Activated CD8-positive, alpha-beta T cell treated with anti-CD3 and anti-CD28 coated beads for 36 hours (primary cell): ENCODE data around the gene KLHL30. TPM values are rescaled to one million over a fixed set of nuclear protein-coding genes. Genes with fewer than 3 reads are reported as not detected.

ENCODE experiments used
- ATAC-seq: fragments of 200-7000 bp; cut with Tn5 transposase; one replicate; pipeline ENCODE4 v1.10.0; 2021; ENCODE audit warnings: mild to moderate bottlenecking, moderate library complexity
- CTCF ChIA-PET: fragments of 350-600 bp; sonication (Branson Sonifier 250); formaldehyde crosslinking; loops from one replicate; lab custom pipeline; 2021; ENCODE audit warnings: antibody characterized with exemption; lab: Charles Lee
- POLR2A ChIA-PET: fragments of 350-600 bp; sonication (Branson Sonifier 250); formaldehyde crosslinking; loops from one replicate; lab custom pipeline; 2021; ENCODE audit warnings: antibody characterized with exemption; lab: Charles Lee
- DNase-seq: peaks from one replicate; pipeline ENCODE4 v3.0.0-alpha.2; 2020
- H3K27ac Mint-ChIP-seq: one replicate; pipeline ENCODE4 v1.8.0; 2021; ENCODE audit warnings: mild to moderate bottlenecking, mixed read lengths
- H3K27me3 Mint-ChIP-seq: one replicate; pipeline ENCODE4 v1.8.0; 2021; ENCODE audit warnings: mixed read lengths
- H3K36me3 Mint-ChIP-seq: one replicate; pipeline ENCODE4 v1.8.0; 2021; ENCODE audit warnings: low read depth, mixed read lengths
- H3K4me1 Mint-ChIP-seq: one replicate; pipeline ENCODE4 v1.8.0; 2021; ENCODE audit warnings: low read depth, mixed read lengths
- H3K4me3 Mint-ChIP-seq: one replicate; pipeline ENCODE4 v1.8.0; 2021; ENCODE audit warnings: mild to moderate bottlenecking, moderate library complexity, mixed read lengths
- H3K9me3 Mint-ChIP-seq: one replicate; pipeline ENCODE4 v1.8.0; 2021; ENCODE audit warnings: mixed read lengths
- CTCF ChIP-seq: fragments of 200-600 bp; IDR thresholded peaks from one replicate; pipeline ENCODE4 v1.8.0; 2022; ENCODE audit warnings: antibody characterized with exemption, mild to moderate bottlenecking
- intact Hi-C: fragments of 100-400 bp; cut with micrococcal nuclease; formaldehyde crosslinking; loops from one replicate; pipeline ENCODE4 v1.10.0; 2022
- total RNA-seq, 2 experiments: library from RNA; stranded (reverse); gene quantifications; one replicate each; pipeline ENCODE4 v1.2.3, GENCODE V29; 2021

Gene KLHL30
- total RNA-seq, 2 experiments from 2014 or later, result not detected

GRCh38 chr2:238093181-238094140 is 45.0 kb upstream of the KLHL30 start:
- H3K27ac Mint-ChIP-seq, result no peak overlapping the region
- ChIA-PET CTCF (no interaction called here), POLR2A (no interaction called here)

GRCh38 chr2:238094438-238095022 is 43.9 kb upstream of the KLHL30 start:
- Mint-ChIP-seq H3K4me1 (peaks cover 2% of the 10 kb centered on the region), H3K27ac (no peak overlapping the region), H3K36me3 (peaks cover 13% of the 10 kb centered on the region), H3K9me3 (no peaks in the 10 kb centered on the region), H3K27me3 (no peaks in the 10 kb centered on the region), H3K4me3 (no peak overlapping the region)
- no peak for TF ChIP-seq CTCF
- intact Hi-C loops, result no loop called here
- ChIA-PET CTCF (no interaction called here), POLR2A (no interaction called here)
- no peak for ATAC-seq
- no peak for DNase-seq

More at GRCh38 chr2:238093181-238094140, 45.0 kb upstream of the KLHL30 start:
- no peak for TF ChIP-seq CTCF
- no peaks in the 10 kb centered on the region for H3K27me3 Mint-ChIP-seq
- no peaks in the 10 kb centered on the region for H3K4me1 Mint-ChIP-seq
- H3K36me3 Mint-ChIP-seq, result peaks cover 16% of the 10 kb centered on the region
- intact Hi-C loops, result no loop called here
- DNase-seq (no peak), ATAC-seq (no peak)
- no peak overlapping the region for H3K4me3 Mint-ChIP-seq
- no peaks in the 10 kb centered on the region for H3K9me3 Mint-ChIP-seq

GRCh38 chr2:238095143-238095542 is 43.3 kb upstream of the KLHL30 start:
- peaks cover 12% of the 10 kb centered on the region for H3K36me3 Mint-ChIP-seq
- ATAC-seq, result no peak
- CTCF ChIA-PET, result no interaction called here

GRCh38 chr2:238096311-238097011 is 42.0 kb upstream of the KLHL30 start:
- H3K9me3 Mint-ChIP-seq, result no peaks in the 10 kb centered on the region
- H3K4me3 Mint-ChIP-seq, result no peak overlapping the region
- ATAC-seq, result no peak
- intact Hi-C loops, result no loop called here
- peaks cover 6% of the 10 kb centered on the region for H3K36me3 Mint-ChIP-seq
- ChIA-PET CTCF (no interaction called here), POLR2A (interaction anchor here (1.2 kb wide), 1 partner anchor 13 kb away, joined by 3 read pairs; no protein-coding TSS in a partner anchor)
- TF ChIP-seq CTCF, result no peak
- no peak overlapping the region for H3K27ac Mint-ChIP-seq
- no peak for DNase-seq
- H3K4me1 Mint-ChIP-seq, result peaks cover 2% of the 10 kb centered on the region
- H3K27me3 Mint-ChIP-seq, result no peaks in the 10 kb centered on the region

More at GRCh38 chr2:238095143-238095542, 43.3 kb upstream of the KLHL30 start:
- Mint-ChIP-seq H3K4me1 (peaks cover 2% of the 10 kb centered on the region), H3K27me3 (no peaks in the 10 kb centered on the region), H3K27ac (no peak overlapping the region), H3K9me3 (no peaks in the 10 kb centered on the region), H3K4me3 (no peak overlapping the region)
- POLR2A ChIA-PET, result interaction anchor here (1.2 kb wide), 1 partner anchor 14 kb away, joined by 3 read pairs; no protein-coding TSS in a partner anchor
- no peak for TF ChIP-seq CTCF
- DNase-seq, result no peak
- intact Hi-C loops, result no loop called here
